H1 (cell line): ENCODE measurements around the gene TTC33. TPM values are rescaled to one million over a fixed set of nuclear protein-coding genes. Genes with fewer than 3 reads are reported as not detected.
"Not testable (repeated sequence)": the region's sequence is repeated elsewhere in the genome, so short reads cannot be mapped to it uniquely, and the experiment has no call there.

ENCODE experiments used
- CTCF ChIA-PET: fragments of 300-600 bp; sonication (Branson Sonifier 250); formaldehyde crosslinking; loops from one replicate; lab custom pipeline; 2021; ENCODE audit not compliant: partially characterized antibody; lab: Charles Lee
- POLR2A ChIA-PET: fragments of 300-600 bp; sonication (Branson Sonifier 250); formaldehyde crosslinking; loops from one replicate; lab custom pipeline; 2021; ENCODE audit warnings: inconsistent platforms; ENCODE audit not compliant: partially characterized antibody; lab: Charles Lee
- DNase-seq, 2 experiments: peaks; one replicate each; pipeline versions ENCODE4 v3.0.0 to v3.0.0-alpha.2; 2010 to 2022; ENCODE audit warnings: low spot score in 2 of 2, low read depth in 1 of 2, mixed read lengths in 1 of 2
- FAIRE-seq: peaks from 2 replicates; lab custom pipeline; 2011; peaks lifted over from hg19 to GRCh38; lab: Jason Lieb, UNC
- H2AFZ ChIP-seq: 2 replicates; pipeline ENCODE4 v1.8.1; 2012; ENCODE audit warnings: low read length, inconsistent platforms
- H2AK5ac ChIP-seq: 2 replicates; pipeline ENCODE4 v1.6.1; 2013; ENCODE audit warnings: low read depth, low read length
- H2BK120ac ChIP-seq: replicated peaks from 2 replicates; pipeline ENCODE3; 2013; ENCODE audit warnings: low read depth, low read length, inconsistent platforms
- H2BK12ac ChIP-seq: 2 replicates; pipeline ENCODE4 v1.6.1; 2013; ENCODE audit warnings: low read depth, low read length
- H2BK15ac ChIP-seq: 2 replicates; pipeline ENCODE4 v1.6.1; 2013; ENCODE audit warnings: low read length
- H2BK20ac ChIP-seq: 2 replicates; pipeline ENCODE4 v1.6.1; 2013; ENCODE audit warnings: low read length
- H2BK5ac ChIP-seq: 2 replicates; pipeline ENCODE4 v1.6.1; 2013; ENCODE audit warnings: low read depth, low read length
- H3K14ac ChIP-seq: 2 replicates; pipeline ENCODE4 v1.6.1; 2013; ENCODE audit warnings: inconsistent platforms; ENCODE audit not compliant: insufficient read length
- H3K18ac ChIP-seq: 2 replicates; pipeline ENCODE4 v1.6.1; 2013; ENCODE audit warnings: low read length; ENCODE audit errors: extremely low read depth
- H3K23ac ChIP-seq: 2 replicates; pipeline ENCODE4 v1.6.1; 2013; ENCODE audit warnings: inconsistent platforms; ENCODE audit not compliant: insufficient read length
- H3K23me2 ChIP-seq: 2 replicates; pipeline ENCODE4 v1.6.1; 2013; ENCODE audit warnings: low read depth, low read length
- H3K27ac ChIP-seq: 2 replicates; pipeline ENCODE4 v1.6.1; 2011; ENCODE audit warnings: low read depth, low read length, inconsistent platforms
- H3K27me3 ChIP-seq, 4 experiments: replicated peaks in 1 of 4; 1 replicate in 1 of 4; 2 replicates in 3 of 4; pipeline versions ENCODE4 v1.6.1 to v1.8.1; 2011 to 2013; ENCODE audit warnings: low read length in 3 of 4, mild to moderate bottlenecking in 3 of 4, inconsistent platforms in 2 of 4, mixed read lengths in 2 of 4, moderate library complexity in 1 of 4; ENCODE audit not compliant: control insufficient read depth in 3 of 4, insufficient read depth in 3 of 4; ENCODE audit errors: extremely low read depth in 1 of 4
- H3K36me3 ChIP-seq, 4 experiments: 2 replicates each; pipeline versions ENCODE4 v1.6.1 to v1.8.1; 2011 to 2013; ENCODE audit warnings: mild to moderate bottlenecking in 4 of 4, low read length in 3 of 4, moderate library complexity in 2 of 4, control low read depth in 1 of 4, inconsistent platforms in 1 of 4; ENCODE audit not compliant: insufficient read depth in 4 of 4, control insufficient read depth in 2 of 4
- H3K4ac ChIP-seq: replicated peaks from 2 replicates; pipeline ENCODE3; 2013; ENCODE audit warnings: low read length, low read depth, mixed read lengths, inconsistent platforms; ENCODE audit not compliant: insufficient read length
- H3K4me1 ChIP-seq, 4 experiments: replicated peaks in 1 of 4; 1 replicate in 1 of 4; 2 replicates in 3 of 4; pipeline versions ENCODE4 v1.6.1 to v1.8.1; 2011 to 2013; ENCODE audit warnings: low read length in 3 of 4, inconsistent platforms in 2 of 4, mixed read lengths in 1 of 4; ENCODE audit not compliant: insufficient read depth in 4 of 4, control insufficient read depth in 3 of 4
- H3K4me2 ChIP-seq, 2 experiments: 2 replicates each; pipeline versions ENCODE4 v1.6.1 to v1.8.1; 2011 to 2013; ENCODE audit warnings: low read depth in 2 of 2, low read length in 2 of 2, control low read depth in 1 of 2, inconsistent platforms in 1 of 2, mild to moderate bottlenecking in 1 of 2; ENCODE audit not compliant: insufficient read depth in 1 of 2
- H3K4me3 ChIP-seq, 4 experiments: fragments of 200-600, 300-600 bp in 1 of 4; sonication (generic), shearing (Covaris generic), sonication (Bioruptor Twin) in 1 of 4; 2 replicates each; pipeline versions ENCODE4 v1.5.1 to v1.8.1; 2011 to 2016; ENCODE audit warnings: low read length in 4 of 4, low read depth in 3 of 4, control low read depth in 2 of 4, inconsistent platforms in 2 of 4, mild to moderate bottlenecking in 2 of 4, mixed read lengths in 1 of 4, moderate library complexity in 1 of 4; ENCODE audit not compliant: insufficient read depth in 2 of 4; ENCODE audit errors: extremely low read depth in 1 of 4
- H3K56ac ChIP-seq: replicated peaks from 2 replicates; pipeline ENCODE3; 2013; ENCODE audit warnings: low read depth, mild to moderate bottlenecking, mixed read lengths, low read length, inconsistent platforms; ENCODE audit not compliant: insufficient read length
- H3K79me1 ChIP-seq: 2 replicates; pipeline ENCODE4 v1.6.1; 2013; ENCODE audit warnings: low read depth, low read length, control low read depth
- H3K79me2 ChIP-seq, 2 experiments: 2 replicates each; pipeline versions ENCODE4 v1.6.1 to v1.8.1; 2012 to 2013; ENCODE audit warnings: low read length in 2 of 2, mild to moderate bottlenecking in 2 of 2, inconsistent platforms in 1 of 2; ENCODE audit not compliant: insufficient read depth in 2 of 2, control insufficient read depth in 1 of 2
- H3K9ac ChIP-seq, 4 experiments: replicated peaks in 1 of 4; 1 replicate in 1 of 4; 2 replicates in 3 of 4; pipeline versions ENCODE4 v1.6.1 to v1.8.1; 2011 to 2013; ENCODE audit warnings: low read depth in 3 of 4, low read length in 3 of 4, control low read depth in 2 of 4, mild to moderate bottlenecking in 2 of 4, moderate library complexity in 2 of 4, inconsistent platforms in 1 of 4; ENCODE audit errors: extremely low read depth in 1 of 4
- H3K9me3 ChIP-seq, 2 experiments: 2 replicates each; pipeline versions ENCODE4 v1.6.1 to v1.8.1; 2012 to 2013; ENCODE audit warnings: mild to moderate bottlenecking in 2 of 2, moderate library complexity in 2 of 2, control low read depth in 1 of 2, inconsistent platforms in 1 of 2, low read depth in 1 of 2, low read length in 1 of 2, mixed read lengths in 1 of 2; ENCODE audit not compliant: insufficient read depth in 2 of 2
- H4K20me1 ChIP-seq, 2 experiments: replicated peaks in 1 of 2; 2 replicates each; pipeline versions ENCODE3 to v1.8.1; 2011 to 2013; ENCODE audit warnings: inconsistent platforms in 2 of 2, low read length in 2 of 2, mild to moderate bottlenecking in 1 of 2; ENCODE audit not compliant: insufficient read depth in 2 of 2, control insufficient read depth in 1 of 2
- H4K5ac ChIP-seq: 2 replicates; pipeline ENCODE4 v1.6.1; 2013; ENCODE audit warnings: low read length, low read depth, mixed read lengths, inconsistent platforms; ENCODE audit not compliant: insufficient read length
- H4K8ac ChIP-seq: 2 replicates; pipeline ENCODE4 v1.8.0; 2013; ENCODE audit warnings: mild to moderate bottlenecking, moderate library complexity, low read length, inconsistent platforms; ENCODE audit not compliant: insufficient read depth; ENCODE audit errors: extremely low read depth
- H4K91ac ChIP-seq: replicated peaks from 2 replicates; pipeline ENCODE3; 2013; ENCODE audit warnings: low read length, mixed read lengths, inconsistent platforms; ENCODE audit not compliant: insufficient read length
- WGBS, 2 experiments: shearing (Covaris generic) in 1 of 2; methylation state at CpG; one replicate each; pipeline versions ENCODE4 v1.1.6 to v1.1.7; 2013 to 2015; ENCODE audit warnings: low lambda C conversion rate in 2 of 2, mixed read lengths in 2 of 2, inconsistent platforms in 1 of 2, low coverage in 1 of 2, missing lambda C conversion rate in 1 of 2; ENCODE audit not compliant: insufficient replicate concordance in 2 of 2, insufficient coverage in 1 of 2, insufficient read length in 1 of 2; ENCODE audit errors: extremely low coverage in 1 of 2, missing lambda C conversion rate in 1 of 2; 5-methylcytosine and 5-hydroxymethylcytosine counted together
- polyA plus RNA-seq, 7 experiments: library from polyadenylated mRNA; depleted of rRNA in 3 of 7; stranded (reverse) in 5 of 7; unstranded in 2 of 7; fragments of >200 nt in 5 of 7; fragments of 200-250 nt in 2 of 7; gene quantifications; 1 replicate in 5 of 7; 2 replicates in 1 of 7; 4 replicates in 1 of 7; pipeline versions ENCODE4 v1.2.1 to v1.2.3, GENCODE V29; 2011 to 2013; ENCODE audit warnings: missing spikeins in 2 of 7, mixed read lengths in 2 of 7
- total RNA-seq: library from RNA; stranded (reverse); fragmentation: NEBNext Ultra II Directional; extraction: Animal tissue kit (Norgen Biotek cat#: 25700); gene quantifications from 2 replicates; pipeline ENCODE4 v1.2.1, GENCODE V29; 2021

Gene TTC33
- total and polyA plus RNA-seq, 2 of the 8 experiments (the other 6 are each of a cell fraction or from before 2014, with no cell fraction given), result 1.2 to 12.6 TPM

DNA sequence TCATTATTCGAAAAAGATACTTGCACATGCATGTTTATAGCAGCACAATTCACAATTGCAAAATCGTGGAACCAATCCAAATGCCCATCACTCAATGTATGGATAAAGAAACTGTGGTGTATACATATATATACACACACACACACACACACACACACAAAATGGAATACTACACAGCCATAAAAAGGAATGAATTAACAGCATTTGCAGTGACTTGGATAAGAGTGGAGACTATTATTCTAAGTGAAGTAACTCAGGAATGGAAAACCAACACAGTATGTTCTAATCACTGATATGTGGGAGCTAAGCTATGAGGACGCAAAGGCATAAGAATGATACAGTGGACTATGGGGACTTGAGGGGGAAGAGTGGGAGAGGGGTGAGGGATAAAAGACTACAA, 39.1 kb upstream of the TTC33 start:
- H2BK15ac ChIP-seq, H3K36me3 ChIP-seq, H2BK20ac ChIP-seq, H3K18ac ChIP-seq, H4K91ac ChIP-seq, H3K4me3 ChIP-seq, H2BK120ac ChIP-seq, H3K79me1 ChIP-seq, H3K9ac ChIP-seq, H4K8ac ChIP-seq, H3K23ac ChIP-seq, H2BK5ac ChIP-seq, H3K27me3 ChIP-seq, H2AK5ac ChIP-seq, H3K4me1 ChIP-seq, H4K20me1 ChIP-seq, H3K4ac ChIP-seq, H3K14ac ChIP-seq, H2AFZ ChIP-seq, FAIRE-seq, H3K27ac ChIP-seq, H2BK12ac ChIP-seq, H3K9me3 ChIP-seq, H3K4me2 ChIP-seq, CTCF ChIA-PET, H4K5ac ChIP-seq, H3K23me2 ChIP-seq, DNase-seq, H3K56ac ChIP-seq: not testable (repeated sequence)
- H3K79me2 ChIP-seq, result peaks cover 29 to 77% of the 10 kb centered on the region in 2 experiments
- POLR2A ChIA-PET, result interaction anchor here (2.0 kb wide), 1 partner anchor 41 kb away, joined by 9 read pairs; the partner anchor contains the start of gene RPL37
- 70% methylated on average over 3 of the region's 3 CpGs; no CpG with 5 or more reads in 1 of the 2 experiments for WGBS, 2 experiments

DNA sequence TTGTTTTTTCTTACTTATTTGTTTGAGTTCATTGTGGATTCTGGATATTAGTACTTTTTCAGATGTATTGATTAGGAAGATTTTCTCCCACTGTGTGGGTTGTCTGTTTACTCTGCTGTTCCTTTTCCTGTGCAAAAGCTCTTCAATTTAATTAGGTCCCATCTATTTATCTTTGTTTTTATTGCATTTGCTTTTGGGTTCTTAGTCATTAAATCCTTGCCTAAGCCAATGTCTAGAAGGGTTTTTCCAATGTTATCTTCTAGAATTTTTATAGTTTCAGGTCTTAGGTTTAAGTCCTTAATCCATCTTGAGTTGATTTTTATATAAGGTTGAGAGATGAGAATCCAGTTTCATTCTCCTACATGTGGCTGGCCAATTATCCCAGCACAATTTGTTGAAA, 38.6 kb upstream of the TTC33 start:
- H4K8ac ChIP-seq, H2BK20ac ChIP-seq, DNase-seq, H4K5ac ChIP-seq, H3K9ac ChIP-seq, H3K4me3 ChIP-seq, H2AFZ ChIP-seq, H3K4me1 ChIP-seq, H3K27ac ChIP-seq, H3K4ac ChIP-seq, H2BK5ac ChIP-seq, FAIRE-seq, H2BK120ac ChIP-seq, H3K23me2 ChIP-seq, H4K91ac ChIP-seq, H3K56ac ChIP-seq, H2AK5ac ChIP-seq, H3K4me2 ChIP-seq, H3K36me3 ChIP-seq, H4K20me1 ChIP-seq, H2BK12ac ChIP-seq, CTCF ChIA-PET, H3K14ac ChIP-seq, H3K23ac ChIP-seq, H2BK15ac ChIP-seq, H3K9me3 ChIP-seq, H3K79me1 ChIP-seq, POLR2A ChIA-PET, H3K27me3 ChIP-seq, H3K18ac ChIP-seq: not testable (repeated sequence)
- peaks cover 29 to 81% of the 10 kb centered on the region in 2 experiments for H3K79me2 ChIP-seq
